Endothelial cell (in vitro differentiated cells): Measurements from ENCODE around the gene NTM. TPM values are rescaled to one million over a fixed set of nuclear protein-coding genes. Genes with fewer than 3 reads are reported as not detected.

Experiments used
- DNase-seq: peaks from one replicate; pipeline ENCODE4 v3.0.0; 2021; ENCODE audit warnings: low spot score
- H3K27ac Mint-ChIP-seq: one replicate; pipeline ENCODE4 v1.8.0; 2021; ENCODE audit warnings: mixed read lengths, inconsistent platforms; ENCODE audit not compliant: unreplicated experiment
- H3K27me3 Mint-ChIP-seq: one replicate; pipeline ENCODE4 v1.8.0; 2021; ENCODE audit warnings: mild to moderate bottlenecking, moderate library complexity, mixed read lengths, inconsistent platforms; ENCODE audit not compliant: unreplicated experiment
- H3K36me3 Mint-ChIP-seq: one replicate; pipeline ENCODE4 v1.8.0; 2021; ENCODE audit warnings: mild to moderate bottlenecking, low read depth, mixed read lengths, inconsistent platforms; ENCODE audit not compliant: unreplicated experiment
- H3K4me1 Mint-ChIP-seq: one replicate; pipeline ENCODE4 v1.8.0; 2021; ENCODE audit warnings: mild to moderate bottlenecking, mixed read lengths, inconsistent platforms; ENCODE audit not compliant: unreplicated experiment
- H3K4me3 Mint-ChIP-seq: one replicate; pipeline ENCODE4 v1.8.0; 2021; ENCODE audit warnings: mild to moderate bottlenecking, mixed read lengths, inconsistent platforms; ENCODE audit not compliant: unreplicated experiment
- H3K9me3 Mint-ChIP-seq: one replicate; pipeline ENCODE4 v1.8.0; 2021; ENCODE audit warnings: mixed read lengths, inconsistent platforms; ENCODE audit not compliant: unreplicated experiment
- total RNA-seq: library from RNA; stranded (reverse); fragmentation: NEBNext Ultra II Directional; extraction: Animal tissue kit (Norgen Biotek cat#: 25700); gene quantifications from one replicate; pipeline ENCODE4 v1.2.1, GENCODE V29; 2021; ENCODE audit not compliant: unreplicated experiment
- TF ChIP-seq, protein P1 (sequence below): fragments of 200-600 bp; sonication (generic); IDR thresholded peaks from one replicate; pipeline ENCODE4 v1.5.0; 2021; ENCODE audit warnings: antibody characterized with exemption; ENCODE audit not compliant: unreplicated experiment

Gene NTM
- total RNA-seq, 1 donor from 2014 or later = 3.6 TPM

DNA sequence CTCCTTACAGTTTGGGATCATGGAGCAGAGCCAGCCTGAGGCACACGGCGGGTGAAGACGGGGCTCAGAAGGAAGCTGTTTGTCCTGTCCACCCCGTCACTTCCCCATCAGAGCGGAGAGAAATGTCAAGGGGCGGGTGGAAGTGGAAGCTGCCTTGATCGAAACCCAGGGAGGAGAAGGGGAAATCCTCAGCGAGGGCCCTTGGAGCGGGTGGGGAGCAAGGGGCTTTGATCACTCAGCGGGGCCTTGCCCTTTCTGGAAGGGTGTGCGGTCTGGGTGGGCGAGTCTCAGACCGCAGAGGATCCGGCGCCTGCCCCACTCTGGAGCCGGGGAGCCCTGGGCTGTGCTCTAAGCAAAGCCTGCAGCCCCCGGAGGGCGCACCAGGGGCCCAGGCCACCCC, 320.4 kb downstream of the NTM start:
- no peak overlapping the region for H3K27ac Mint-ChIP-seq
- peaks cover 3% of the 10 kb centered on the region for H3K36me3 Mint-ChIP-seq
- H3K27me3 Mint-ChIP-seq = peaks cover 9% of the 10 kb centered on the region
- no peak for DNase-seq
- TF ChIP-seq, protein P1, sequence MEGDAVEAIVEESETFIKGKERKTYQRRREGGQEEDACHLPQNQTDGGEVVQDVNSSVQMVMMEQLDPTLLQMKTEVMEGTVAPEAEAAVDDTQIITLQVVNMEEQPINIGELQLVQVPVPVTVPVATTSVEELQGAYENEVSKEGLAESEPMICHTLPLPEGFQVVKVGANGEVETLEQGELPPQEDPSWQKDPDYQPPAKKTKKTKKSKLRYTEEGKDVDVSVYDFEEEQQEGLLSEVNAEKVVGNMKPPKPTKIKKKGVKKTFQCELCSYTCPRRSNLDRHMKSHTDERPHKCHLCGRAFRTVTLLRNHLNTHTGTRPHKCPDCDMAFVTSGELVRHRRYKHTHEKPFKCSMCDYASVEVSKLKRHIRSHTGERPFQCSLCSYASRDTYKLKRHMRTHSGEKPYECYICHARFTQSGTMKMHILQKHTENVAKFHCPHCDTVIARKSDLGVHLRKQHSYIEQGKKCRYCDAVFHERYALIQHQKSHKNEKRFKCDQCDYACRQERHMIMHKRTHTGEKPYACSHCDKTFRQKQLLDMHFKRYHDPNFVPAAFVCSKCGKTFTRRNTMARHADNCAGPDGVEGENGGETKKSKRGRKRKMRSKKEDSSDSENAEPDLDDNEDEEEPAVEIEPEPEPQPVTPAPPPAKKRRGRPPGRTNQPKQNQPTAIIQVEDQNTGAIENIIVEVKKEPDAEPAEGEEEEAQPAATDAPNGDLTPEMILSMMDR = no peak
- no peak overlapping the region for H3K4me3 Mint-ChIP-seq
- no peaks in the 10 kb centered on the region for H3K9me3 Mint-ChIP-seq
- H3K4me1 Mint-ChIP-seq = peaks cover 6% of the 10 kb centered on the region

DNA sequence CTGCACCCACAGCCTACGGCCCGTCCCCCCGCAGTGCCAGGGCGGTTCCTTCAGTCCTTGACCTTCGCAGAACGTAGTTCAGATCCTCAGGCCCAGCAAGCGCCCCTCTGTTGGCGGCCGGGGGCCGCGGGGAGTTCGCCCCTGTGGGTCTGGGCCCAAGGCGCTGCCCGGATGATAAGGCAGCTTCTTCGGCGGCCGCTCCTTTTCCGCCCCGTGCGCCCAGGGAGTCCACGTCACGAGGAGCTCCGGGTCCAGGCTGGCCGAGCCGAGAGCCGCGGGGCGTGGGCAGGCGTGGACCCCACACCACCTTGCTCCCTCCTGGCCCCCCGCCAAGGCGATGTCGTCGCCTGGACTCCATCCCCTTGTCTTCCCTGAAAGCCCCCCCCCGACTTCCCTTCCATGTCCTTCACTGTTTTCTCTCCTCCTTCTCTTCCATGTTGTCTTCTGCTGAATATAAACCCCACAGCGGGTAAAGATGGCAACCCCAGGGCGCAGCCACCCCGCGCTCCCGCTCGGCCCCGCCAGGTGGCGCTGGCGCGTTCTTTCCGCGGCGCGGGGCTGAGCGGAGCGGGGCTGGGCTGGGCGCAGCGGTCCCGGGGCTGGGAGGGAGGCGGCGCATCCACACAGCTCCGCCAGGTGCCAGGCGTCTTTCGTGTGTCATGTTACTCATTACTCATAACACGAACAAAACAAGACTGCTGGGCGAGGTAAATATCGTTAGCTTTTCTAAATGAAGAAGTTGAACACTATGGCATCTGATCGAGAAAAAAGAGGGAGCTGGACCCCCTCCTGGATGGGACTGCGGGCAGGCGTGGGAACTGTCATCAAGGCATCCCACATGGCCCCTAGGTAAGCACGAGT, 321.0 kb downstream of the NTM start:
- TF ChIP-seq, protein P1 = peak; percentile 93

DNA sequence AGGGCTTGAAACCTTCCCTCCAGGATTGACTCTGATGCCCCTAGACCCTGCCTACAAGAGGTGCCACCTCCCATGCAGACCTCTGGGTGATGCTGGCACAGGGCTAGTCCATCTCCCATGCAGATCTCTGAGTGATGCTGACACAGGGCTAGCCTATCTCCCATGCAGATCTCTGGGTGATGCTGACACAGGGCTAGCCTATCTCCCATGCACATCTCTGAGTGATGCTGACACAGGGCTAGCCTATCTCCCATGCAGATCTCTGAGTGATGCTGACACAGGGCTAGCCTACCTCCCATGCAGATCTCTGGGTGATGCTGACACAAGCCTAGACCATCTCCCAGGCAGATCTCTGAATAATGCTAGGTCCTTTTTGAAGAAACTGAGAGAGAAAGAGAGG, 321.7 kb downstream of the NTM start:
- no peaks in the 10 kb centered on the region for H3K9me3 Mint-ChIP-seq
- no peak for DNase-seq
- peaks cover 3% of the 10 kb centered on the region for H3K36me3 Mint-ChIP-seq
- no peak overlapping the region for H3K4me3 Mint-ChIP-seq
- H3K4me1 Mint-ChIP-seq = peaks cover 6% of the 10 kb centered on the region
- H3K27ac Mint-ChIP-seq = no peak overlapping the region
- peaks cover 9% of the 10 kb centered on the region for H3K27me3 Mint-ChIP-seq
- TF ChIP-seq, protein P1 = no peak

More for the DNA sequence above, 321.0 kb downstream of the NTM start:
- Mint-ChIP-seq H3K4me1 (peaks cover 6% of the 10 kb centered on the region), H3K4me3 (no peak overlapping the region), H3K27ac (no peak overlapping the region), H3K27me3 (peaks cover 9% of the 10 kb centered on the region), H3K36me3 (peaks cover 3% of the 10 kb centered on the region), H3K9me3 (no peaks in the 10 kb centered on the region)
- peak; percentile 83 for DNase-seq

DNA sequence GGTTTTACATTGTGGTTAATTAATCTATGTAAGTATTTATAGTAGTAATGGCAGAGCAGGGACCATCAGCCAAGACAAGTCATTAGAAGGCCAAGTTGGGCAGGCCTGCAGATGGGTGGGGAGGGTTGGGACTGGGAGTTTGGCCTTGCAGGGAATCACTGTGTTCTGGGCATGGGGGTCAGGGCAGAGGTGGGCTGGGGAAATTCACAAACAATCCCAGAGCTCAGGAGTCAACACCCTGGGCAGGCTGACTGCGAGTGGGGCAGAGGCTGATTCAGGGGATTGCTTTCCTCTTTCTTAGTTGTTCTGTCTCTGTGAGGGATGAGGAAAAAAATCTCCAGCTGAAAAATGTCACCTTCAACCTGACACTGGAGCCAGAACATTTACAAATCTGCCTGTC, 322.5 kb downstream of the NTM start:
- Mint-ChIP-seq H3K36me3 (peaks cover 3% of the 10 kb centered on the region), H3K4me1 (peaks cover 6% of the 10 kb centered on the region), H3K27me3 (peaks cover 9% of the 10 kb centered on the region), H3K27ac (no peak overlapping the region), H3K4me3 (no peak overlapping the region), H3K9me3 (no peaks in the 10 kb centered on the region)
- TF ChIP-seq, protein P1 = no peak
- DNase-seq = no peak

DNA sequence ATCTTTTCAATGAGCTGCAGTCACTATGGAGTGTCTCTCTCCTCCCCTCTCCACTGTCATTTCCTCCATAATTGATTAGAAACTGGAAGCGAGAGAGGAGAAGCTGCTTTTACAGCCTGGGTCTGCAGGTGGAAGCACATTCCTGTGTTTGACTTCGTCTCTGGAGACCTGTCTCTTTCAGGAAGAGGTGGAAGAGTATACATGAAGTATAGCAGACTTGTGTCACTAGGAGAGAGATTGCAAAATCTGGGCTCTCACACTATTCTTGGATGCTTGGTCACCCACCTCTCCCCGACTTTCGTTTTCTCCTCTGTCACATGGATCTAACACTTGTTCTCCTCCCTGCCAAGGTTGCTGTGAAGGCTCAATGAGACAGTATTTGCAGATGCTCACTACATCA, 323.3 kb downstream of the NTM start:
- Mint-ChIP-seq H3K4me1 (peaks cover 6% of the 10 kb centered on the region), H3K36me3 (peaks cover 3% of the 10 kb centered on the region), H3K4me3 (no peak overlapping the region), H3K9me3 (no peaks in the 10 kb centered on the region), H3K27me3 (peaks cover 9% of the 10 kb centered on the region), H3K27ac (no peak overlapping the region)
- TF ChIP-seq, protein P1 = no peak
- no peak for DNase-seq
